GM23248 (cell line): Measurements from ENCODE around the gene PCMTD2.

Source experiments
- EZH2 ChIP-seq: fragments of 200-600 bp; sonication (generic); IDR thresholded peaks from 2 replicates; pipeline ENCODE4 v1.6.1; 2018; ENCODE audit warnings: antibody characterized with exemption, mild to moderate bottlenecking; ENCODE audit not compliant: insufficient read depth, poor library complexity, severe bottlenecking
- EZH2phosphoT487 ChIP-seq: fragments of 200-600 bp; sonication (generic); IDR thresholded peaks from 2 replicates; pipeline ENCODE4 v1.6.1; 2018; ENCODE audit warnings: antibody characterized with exemption, moderate library complexity, mild to moderate bottlenecking, low read depth; ENCODE audit not compliant: insufficient read depth

DNA sequence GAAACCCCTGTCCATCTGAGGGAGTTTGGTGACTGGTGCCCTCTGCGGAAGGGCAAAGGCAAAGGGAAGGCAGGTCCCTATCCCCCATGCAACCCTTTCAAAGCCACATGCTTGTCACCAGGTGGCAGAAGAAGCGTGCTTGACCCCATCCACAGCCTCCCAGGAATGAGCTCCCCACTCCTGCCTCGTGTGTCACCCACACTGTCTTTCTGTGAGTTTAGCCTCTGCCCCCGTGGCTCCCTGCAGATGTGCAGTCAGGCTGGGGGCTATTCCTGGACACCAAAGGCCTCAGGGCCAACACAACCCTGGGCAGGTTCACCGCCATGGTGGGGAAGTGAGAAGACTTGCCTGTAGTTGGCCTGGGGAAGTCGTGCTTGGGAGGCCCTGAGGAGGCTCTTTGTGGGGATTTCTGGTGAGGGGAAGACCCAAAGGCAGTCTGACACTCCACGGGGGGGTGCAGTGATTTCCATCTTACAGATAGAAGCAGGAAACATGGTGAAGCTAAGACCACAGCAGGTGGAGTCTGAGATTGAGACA lies 16.6 kb upstream of the PCMTD2 start:
- TF ChIP-seq EZH2 (no peak), EZH2phosphoT487 (no peak)
